LNCAP (cell line): Measurements from ENCODE around the gene IRF8.

Experiments used
- TF ChIP-seq, protein P1 (sequence below): fragments of 450-650 bp; IDR thresholded peaks from 2 replicates; pipeline ENCODE4 v1.5.1; 2017; ENCODE audit warnings: mild to moderate bottlenecking

The IRF8 gene

DNA sequence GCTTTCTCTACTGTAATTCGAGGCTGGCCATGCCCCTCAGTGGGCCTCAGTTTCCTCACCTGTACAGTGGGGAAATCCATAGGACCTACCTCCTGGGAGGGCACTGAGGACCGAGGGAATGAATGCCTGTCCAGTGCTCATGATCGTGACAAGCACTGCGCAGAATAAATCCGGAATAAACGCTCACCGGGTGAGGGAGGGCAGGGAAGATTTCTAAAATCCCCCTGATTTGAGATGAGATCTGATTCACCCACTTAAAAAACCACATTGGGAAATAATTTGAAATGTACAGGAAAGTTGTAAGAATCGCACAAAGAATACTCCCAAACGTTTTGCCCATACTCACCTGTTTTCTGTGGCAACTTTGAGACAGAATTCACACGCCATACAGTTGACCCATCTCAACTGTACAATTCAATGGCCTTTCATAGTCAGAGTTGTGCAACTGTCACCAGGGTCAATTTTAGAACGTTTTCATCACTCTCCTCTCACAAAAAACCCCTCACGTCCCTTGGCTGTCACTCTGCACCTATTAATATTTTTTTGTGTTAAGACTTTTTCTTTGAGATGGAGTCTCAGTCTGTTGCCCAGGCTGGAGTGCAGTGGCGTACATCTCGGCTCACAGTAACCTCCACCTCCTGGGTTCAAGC lies 49.8 kb downstream of the IRF8 start:
- TF ChIP-seq, protein P1, sequence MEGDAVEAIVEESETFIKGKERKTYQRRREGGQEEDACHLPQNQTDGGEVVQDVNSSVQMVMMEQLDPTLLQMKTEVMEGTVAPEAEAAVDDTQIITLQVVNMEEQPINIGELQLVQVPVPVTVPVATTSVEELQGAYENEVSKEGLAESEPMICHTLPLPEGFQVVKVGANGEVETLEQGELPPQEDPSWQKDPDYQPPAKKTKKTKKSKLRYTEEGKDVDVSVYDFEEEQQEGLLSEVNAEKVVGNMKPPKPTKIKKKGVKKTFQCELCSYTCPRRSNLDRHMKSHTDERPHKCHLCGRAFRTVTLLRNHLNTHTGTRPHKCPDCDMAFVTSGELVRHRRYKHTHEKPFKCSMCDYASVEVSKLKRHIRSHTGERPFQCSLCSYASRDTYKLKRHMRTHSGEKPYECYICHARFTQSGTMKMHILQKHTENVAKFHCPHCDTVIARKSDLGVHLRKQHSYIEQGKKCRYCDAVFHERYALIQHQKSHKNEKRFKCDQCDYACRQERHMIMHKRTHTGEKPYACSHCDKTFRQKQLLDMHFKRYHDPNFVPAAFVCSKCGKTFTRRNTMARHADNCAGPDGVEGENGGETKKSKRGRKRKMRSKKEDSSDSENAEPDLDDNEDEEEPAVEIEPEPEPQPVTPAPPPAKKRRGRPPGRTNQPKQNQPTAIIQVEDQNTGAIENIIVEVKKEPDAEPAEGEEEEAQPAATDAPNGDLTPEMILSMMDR = no peak

DNA sequence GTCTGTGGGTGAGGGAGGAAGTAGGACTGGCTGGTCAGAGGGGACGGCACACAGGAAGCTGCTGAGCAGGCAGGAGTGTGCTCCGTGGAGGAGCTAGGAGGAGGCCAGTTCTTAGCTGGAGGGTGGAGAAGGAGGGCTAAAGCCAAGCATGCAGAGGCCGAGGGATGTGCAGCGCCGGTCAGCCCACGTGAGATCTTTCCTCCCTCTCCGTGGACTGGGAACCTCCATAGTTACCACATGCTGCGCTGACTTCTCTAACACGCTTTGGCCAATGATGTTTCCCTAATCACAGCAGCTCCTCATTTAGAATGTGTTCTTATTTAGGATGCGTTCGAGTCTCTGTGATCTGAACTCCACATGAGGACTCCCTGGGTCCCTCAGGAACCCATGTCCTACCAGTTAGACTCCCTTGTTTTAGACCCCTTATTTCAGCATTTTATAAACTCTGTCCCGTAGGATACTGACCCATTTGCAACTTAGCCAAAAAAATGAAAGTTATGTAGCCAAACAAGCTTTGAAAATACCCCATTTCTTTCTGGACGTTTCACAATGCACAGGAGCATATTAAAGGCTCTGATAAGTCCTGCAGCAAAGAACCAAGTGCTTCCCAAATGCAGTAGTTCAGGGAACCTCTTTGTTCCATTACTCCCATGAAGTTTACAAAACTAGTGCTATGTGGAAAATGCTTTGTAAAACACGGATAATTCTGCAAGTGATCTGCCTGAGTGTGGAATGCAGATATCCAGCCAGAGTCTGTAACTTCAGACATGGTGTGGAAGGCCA lies 51.4 kb downstream of the IRF8 start:
- TF ChIP-seq, protein P1 = no peak

DNA sequence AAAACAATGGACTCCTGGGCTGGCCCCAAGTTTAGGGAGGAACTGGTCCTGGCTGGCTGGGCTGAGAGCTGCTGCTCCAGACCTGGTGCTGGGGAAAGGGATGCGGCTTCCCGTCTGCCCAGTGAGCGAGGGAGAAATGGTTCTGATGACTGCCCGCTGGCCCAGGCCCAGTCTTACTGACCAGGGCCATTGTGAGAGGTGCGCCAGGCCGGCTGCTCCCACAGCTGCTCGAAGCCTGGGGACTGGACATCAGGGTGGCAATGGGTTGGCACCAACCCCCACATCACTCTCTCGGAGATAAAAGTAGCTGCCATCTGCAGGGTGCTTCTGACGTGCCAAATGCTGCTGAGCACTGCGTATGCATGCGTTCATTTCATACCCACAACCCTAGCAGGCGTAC lies 53.2 kb downstream of the IRF8 start:
- TF ChIP-seq, protein P1 = no peak

DNA sequence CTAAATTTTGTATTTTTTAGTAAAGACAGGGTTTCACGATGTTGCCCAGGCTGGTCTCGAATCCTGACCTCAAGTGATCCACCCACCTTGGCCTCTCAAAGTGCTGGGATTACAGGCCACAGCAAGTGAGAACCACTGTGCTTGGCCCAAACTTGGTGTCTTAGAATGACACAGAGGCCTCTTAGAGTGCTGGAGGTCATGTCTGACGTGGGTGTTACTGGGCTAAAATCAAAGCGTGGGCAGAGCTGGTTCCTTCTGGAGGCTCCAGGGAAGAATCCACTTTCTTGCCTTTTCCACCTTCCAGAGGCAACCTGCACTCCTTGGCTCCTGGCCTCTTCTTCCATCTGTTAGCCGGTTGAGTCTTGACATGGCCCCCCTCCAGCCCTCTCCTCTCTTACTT lies 53.8 kb downstream of the IRF8 start:
- TF ChIP-seq, protein P1 = no peak

DNA sequence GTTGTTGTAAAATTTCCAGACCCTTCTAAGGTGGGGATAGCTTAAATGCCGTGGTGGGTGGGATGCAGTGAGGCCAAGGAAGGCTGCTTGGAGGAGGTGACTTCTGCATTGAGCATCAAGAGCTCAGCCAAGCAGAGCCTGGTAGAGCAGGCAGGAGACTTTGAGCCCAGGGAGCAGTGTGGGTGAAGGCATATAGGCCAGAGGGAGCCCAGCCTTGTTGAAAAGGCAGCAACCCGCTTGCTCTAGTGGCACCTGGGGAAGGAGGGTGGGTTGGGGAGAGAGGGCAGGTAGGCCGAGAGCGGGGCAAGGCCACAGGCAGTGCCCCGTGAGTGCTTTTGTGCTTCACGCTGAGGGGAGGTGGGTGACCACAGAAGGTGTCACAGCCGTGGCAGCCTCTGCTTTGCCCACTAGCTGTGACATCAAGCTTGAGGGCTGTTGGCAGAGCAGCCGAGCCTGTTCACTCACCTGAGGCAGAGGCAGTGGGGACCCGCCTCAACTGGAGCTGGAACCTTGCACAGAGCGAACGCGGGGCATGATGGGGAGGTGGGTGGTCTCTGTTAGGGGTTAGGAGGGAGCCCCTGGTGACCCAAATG lies 56.1 kb downstream of the IRF8 start:
- TF ChIP-seq, protein P1 = no peak

DNA sequence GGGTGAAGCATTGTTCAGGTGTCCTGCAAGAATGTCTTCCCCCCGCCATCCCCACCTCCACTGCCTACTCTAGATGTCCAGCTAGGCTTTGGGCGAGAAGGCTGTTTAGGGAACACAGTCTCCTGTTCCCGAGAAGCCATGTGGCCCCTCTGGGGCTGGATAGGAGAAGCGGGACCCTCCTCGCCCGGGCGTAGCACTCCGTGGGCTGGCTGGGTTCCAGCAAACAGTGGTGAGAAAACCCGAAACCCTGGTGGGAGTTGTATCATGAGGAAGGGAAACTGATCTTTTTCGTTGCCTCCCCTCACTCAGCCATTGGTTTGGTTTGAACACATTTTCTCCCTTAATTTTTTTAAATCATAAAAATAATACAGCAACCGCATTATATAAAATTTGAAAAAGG lies 56.6 kb downstream of the IRF8 start:
- TF ChIP-seq, protein P1 = no peak

DNA sequence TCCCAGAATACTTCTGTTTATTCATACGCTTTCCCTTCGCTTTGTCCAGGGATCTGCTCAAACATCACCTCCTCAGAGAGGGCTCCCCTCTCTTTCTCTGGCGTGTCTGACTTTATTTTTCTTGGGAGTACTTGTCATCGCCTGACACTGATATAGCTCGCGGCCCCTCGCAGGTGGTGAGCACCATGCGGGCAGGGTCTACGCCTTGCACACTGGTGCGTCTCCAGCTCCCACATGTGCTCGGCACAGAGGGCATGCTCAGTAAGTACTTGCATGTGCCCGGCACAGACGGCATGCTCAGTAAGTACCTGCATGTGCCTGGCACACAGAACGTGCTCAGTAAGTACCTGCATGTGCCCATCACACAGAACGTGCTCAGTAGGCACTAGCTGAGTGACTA lies 57.5 kb downstream of the IRF8 start:
- TF ChIP-seq, protein P1 = no peak
